BLaER1 treated with 17β-estradiol and CSF1 and Interleukin-3, amounts not matched to agents 10 nM and 100 nM (cell line): ENCODE data around the gene KLK2.

ENCODE experiments used
- H3K27ac ChIP-seq, 11 experiments: shearing (Covaris generic); formaldehyde crosslinking; 2 replicates each; pipeline ENCODE4 v1.8.1; 2022
- H3K27me3 ChIP-seq, 11 experiments: shearing (Covaris generic); formaldehyde crosslinking; 2 replicates each; pipeline ENCODE4 v1.8.1; 2022
- H3K36me3 ChIP-seq, 11 experiments: shearing (Covaris generic); formaldehyde crosslinking; 2 replicates each; pipeline ENCODE4 v1.8.1; 2022
- H3K4me1 ChIP-seq, 10 experiments: shearing (Covaris generic); formaldehyde crosslinking; 2 replicates each; pipeline ENCODE4 v1.8.1; 2022
- H3K4me2 ChIP-seq, 11 experiments: shearing (Covaris generic); formaldehyde crosslinking; 2 replicates each; pipeline ENCODE4 v1.8.1; 2022
- H3K4me3 ChIP-seq, 10 experiments: shearing (Covaris generic); formaldehyde crosslinking; 2 replicates each; pipeline ENCODE4 v1.8.1; 2022
- H3K9ac ChIP-seq, 11 experiments: shearing (Covaris generic); formaldehyde crosslinking; 2 replicates each; pipeline ENCODE4 v1.8.1; 2022
- H3K9me3 ChIP-seq, 11 experiments: shearing (Covaris generic); formaldehyde crosslinking; replicated peaks in 1 of 11; 2 replicates each; pipeline ENCODE4 v1.8.1; 2022
- H4K20me1 ChIP-seq, 11 experiments: shearing (Covaris generic); formaldehyde crosslinking; 2 replicates each; pipeline ENCODE4 v1.8.1; 2022
- Cebpa-rat ChIP-seq, 11 experiments: shearing (Covaris generic); IDR thresholded peaks; 2 replicates each; pipeline ENCODE4 v1.8.1; 2022

The KLK2 gene

DNA sequence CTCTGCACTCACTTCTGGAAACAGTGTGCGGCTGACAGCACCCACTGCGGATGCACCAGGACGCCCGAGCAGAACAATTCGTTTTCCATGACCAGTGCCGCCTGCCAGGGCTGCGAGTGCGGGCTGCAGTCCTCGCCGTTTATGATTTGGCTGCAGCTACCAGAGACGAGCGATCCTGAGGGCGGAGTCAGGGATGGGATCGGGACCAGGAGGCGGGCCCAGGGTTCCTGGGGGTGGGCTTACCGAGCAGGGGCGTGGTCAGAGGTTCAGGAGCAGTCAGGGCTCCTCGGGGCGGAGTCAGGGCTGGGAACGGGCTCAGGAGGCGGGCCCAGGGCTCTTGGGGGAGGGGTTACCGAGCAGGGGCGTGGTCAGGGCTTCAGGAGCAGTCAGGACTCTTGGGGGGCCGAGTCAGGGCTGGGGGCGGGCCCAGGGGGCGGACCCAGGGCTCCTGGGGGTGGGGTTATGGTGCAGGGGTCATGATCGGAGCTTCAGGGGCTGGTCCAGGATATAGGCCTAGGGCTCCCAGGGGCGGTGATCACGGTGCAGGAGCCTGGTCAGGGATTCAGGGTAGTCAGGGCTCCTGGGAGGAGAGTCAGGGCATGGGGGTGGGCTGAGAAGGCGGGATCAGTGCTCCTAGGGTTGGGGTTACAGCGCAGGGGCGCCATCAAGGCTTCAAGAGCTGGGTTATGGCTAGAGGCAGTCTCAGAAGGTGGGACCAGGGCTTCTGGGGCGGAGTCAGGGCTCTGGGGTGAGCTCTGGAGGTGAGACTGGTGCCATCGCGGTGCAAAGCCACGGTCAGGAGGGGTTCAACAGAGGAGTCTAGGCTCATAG is 36.2 kb downstream of the KLK2 start:
- Histone ChIP-seq H3K9ac (no peak overlapping the region), H3K9me3 (no peaks in the 10 kb centered on the region), H4K20me1 (peaks cover 0 to 7% (median 0%) of the 10 kb centered on the region in 11 experiments; a peak in 6 of 22 replicates), H3K4me2 (peak overlapping the region; percentile 42 to 79 (median 56); a peak in 21 of 22 replicates), H3K27ac (no peak overlapping the region), H3K27me3 (peaks cover 46 to 68% (median 55%) of the 10 kb centered on the region in 11 experiments), H3K4me3 (peak overlapping the region in 8 of 10 experiments; percentile 14 to 46 (median 36); a peak in 10 of 20 replicates), H3K36me3 (no peaks in the 10 kb centered on the region), H3K4me1 (peaks cover 0 to 15% (median 4%) of the 10 kb centered on the region in 10 experiments; a peak in 5 of 20 replicates)
- no peak for TF ChIP-seq Cebpa-rat (IDR thresholded peaks at IDR 0.05)

DNA sequence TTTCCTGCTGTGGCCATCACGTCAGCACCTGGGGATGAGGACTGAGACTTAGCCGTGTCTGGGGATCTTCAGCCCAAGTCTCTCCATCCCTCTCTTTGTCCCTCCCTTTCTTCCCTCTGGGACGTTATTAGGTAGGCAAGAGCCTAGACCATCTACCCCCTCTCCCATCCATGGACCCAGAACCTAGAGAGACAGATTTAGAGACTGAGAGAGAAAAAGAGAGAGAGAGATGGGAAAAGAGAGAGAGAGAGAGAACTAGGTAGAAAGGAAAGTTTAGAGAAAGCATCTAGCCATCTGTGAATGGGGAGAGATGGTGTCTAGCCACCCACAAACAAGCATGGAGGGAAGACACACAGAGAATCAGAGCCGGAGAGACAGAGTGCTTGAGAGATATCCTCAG is 37.5 kb downstream of the KLK2 start:
- H3K9ac ChIP-seq, result no peak overlapping the region
- H3K4me2 ChIP-seq, result no peak overlapping the region
- peaks cover 0 to 7% (median 0%) of the 10 kb centered on the region in 11 experiments; a peak in 6 of 22 replicates for H4K20me1 ChIP-seq
- H3K4me3 ChIP-seq, result no peak overlapping the region
- H3K27me3 ChIP-seq, result peaks cover 56 to 80% (median 63%) of the 10 kb centered on the region in 11 experiments
- H3K9me3 ChIP-seq, result no peaks in the 10 kb centered on the region
- H3K27ac ChIP-seq, result no peak overlapping the region
- peaks cover 0 to 15% (median 4%) of the 10 kb centered on the region in 10 experiments; a peak in 5 of 20 replicates for H3K4me1 ChIP-seq
- TF ChIP-seq Cebpa-rat (IDR thresholded peaks at IDR 0.05), result no peak
- H3K36me3 ChIP-seq, result no peaks in the 10 kb centered on the region

DNA sequence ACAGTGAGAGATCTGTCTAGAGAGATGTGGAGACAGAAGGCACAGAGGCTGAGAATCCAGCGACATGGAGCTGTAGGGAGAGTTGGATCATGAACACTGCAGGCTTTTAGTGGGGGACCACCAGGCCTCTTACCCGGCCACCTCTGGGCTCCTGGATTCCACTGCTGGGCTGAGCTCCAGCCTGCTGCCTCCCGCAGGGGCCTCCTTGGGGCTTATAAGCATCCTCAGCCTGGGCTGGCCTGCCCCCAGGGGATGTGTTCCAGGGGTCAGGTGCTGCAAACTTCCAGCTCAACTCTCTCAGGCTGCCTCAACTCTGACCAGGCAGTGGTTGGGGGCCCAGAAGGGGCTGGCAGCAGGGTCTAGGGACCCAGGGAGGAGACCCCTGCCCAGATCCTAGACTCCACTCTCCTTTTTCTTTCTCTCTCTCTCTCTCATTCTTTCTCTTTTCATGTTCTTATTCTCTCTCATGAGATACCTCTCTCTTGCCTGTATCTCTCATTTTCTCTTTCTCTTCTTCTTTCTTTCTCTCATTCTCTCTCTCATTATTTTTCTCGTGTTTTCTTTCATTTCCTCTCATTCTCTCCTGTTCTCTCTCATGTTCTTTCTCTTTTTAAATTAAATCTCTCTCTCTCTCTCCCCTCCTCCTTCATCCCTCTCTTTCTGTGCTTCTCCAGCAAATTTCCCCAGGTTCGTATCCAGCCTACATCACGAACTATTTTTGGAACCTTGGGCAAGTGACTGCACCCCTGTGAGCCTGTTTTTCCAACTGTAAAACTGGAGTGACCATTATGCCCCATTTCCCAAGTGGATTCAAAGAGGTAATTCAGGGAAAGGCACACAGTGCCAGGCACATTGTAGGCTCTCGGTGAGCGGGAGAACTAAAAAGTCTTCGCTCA is 38.2 kb downstream of the KLK2 start, which contains the start of gene KLK4:
Gene KLK4, minus strand, starts transcription at position 190 of the 896 bp plus-strand sequence. CDS start 657 bp downstream, outside the sequence.
- Histone ChIP-seq H3K4me1 (peaks cover 0 to 15% (median 4%) of the 10 kb centered on the region in 10 experiments; a peak in 5 of 20 replicates), H3K4me2 (no peak within 1 kb of the TSS), H3K9ac (no peak within 1 kb of the TSS), H3K4me3 (no peak within 1 kb of the TSS), H4K20me1 (peaks cover 0 to 7% (median 0%) of the 10 kb centered on the region in 11 experiments; a peak in 6 of 22 replicates), H3K27ac (no peak within 1 kb of the TSS), H3K36me3 (no peaks in the 10 kb centered on the region), H3K9me3 (no peaks in the 10 kb centered on the region), H3K27me3 (peaks cover 56 to 80% (median 63%) of the 10 kb centered on the region in 11 experiments)
- TF ChIP-seq Cebpa-rat (IDR thresholded peaks at IDR 0.05), result no peak

DNA sequence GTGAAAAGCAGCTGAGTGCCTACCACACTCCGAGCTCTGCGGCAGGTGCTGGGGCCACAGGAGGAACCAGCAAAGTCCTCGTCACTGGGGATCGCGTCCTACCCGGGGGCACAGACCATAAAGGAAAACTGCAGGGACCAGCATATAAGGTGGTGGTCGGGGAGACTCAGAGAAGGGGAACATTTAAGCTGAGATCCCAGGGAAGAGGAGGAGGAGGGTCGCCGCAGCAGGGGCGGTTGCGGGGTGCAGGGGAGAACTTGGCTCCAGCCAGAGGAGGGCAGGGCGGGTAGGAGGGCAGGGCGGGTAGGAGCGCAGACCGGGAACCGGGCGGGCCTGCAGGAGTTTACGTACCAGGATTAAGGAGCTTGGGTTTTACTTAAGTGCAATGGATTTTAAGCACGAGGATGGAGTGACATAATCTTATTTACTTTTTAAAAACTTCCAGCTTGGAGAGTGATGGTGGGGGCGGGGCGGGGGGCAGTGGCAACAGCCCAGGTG is 38.9 kb downstream of the KLK2 start:
- H3K27ac ChIP-seq, result no peak overlapping the region
- no peak for TF ChIP-seq Cebpa-rat (IDR thresholded peaks at IDR 0.05)
- H3K9me3 ChIP-seq, result no peaks in the 10 kb centered on the region
- no peak overlapping the region for H3K4me3 ChIP-seq
- H3K9ac ChIP-seq, result no peak overlapping the region
- H3K4me2 ChIP-seq, result no peak overlapping the region
- H3K36me3 ChIP-seq, result no peaks in the 10 kb centered on the region
- H3K27me3 ChIP-seq, result peaks cover 56 to 80% (median 63%) of the 10 kb centered on the region in 11 experiments
- H4K20me1 ChIP-seq, result peaks cover 0 to 7% (median 0%) of the 10 kb centered on the region in 11 experiments; a peak in 6 of 22 replicates
- H3K4me1 ChIP-seq, result peaks cover 0 to 15% (median 4%) of the 10 kb centered on the region in 10 experiments; a peak in 5 of 20 replicates

DNA sequence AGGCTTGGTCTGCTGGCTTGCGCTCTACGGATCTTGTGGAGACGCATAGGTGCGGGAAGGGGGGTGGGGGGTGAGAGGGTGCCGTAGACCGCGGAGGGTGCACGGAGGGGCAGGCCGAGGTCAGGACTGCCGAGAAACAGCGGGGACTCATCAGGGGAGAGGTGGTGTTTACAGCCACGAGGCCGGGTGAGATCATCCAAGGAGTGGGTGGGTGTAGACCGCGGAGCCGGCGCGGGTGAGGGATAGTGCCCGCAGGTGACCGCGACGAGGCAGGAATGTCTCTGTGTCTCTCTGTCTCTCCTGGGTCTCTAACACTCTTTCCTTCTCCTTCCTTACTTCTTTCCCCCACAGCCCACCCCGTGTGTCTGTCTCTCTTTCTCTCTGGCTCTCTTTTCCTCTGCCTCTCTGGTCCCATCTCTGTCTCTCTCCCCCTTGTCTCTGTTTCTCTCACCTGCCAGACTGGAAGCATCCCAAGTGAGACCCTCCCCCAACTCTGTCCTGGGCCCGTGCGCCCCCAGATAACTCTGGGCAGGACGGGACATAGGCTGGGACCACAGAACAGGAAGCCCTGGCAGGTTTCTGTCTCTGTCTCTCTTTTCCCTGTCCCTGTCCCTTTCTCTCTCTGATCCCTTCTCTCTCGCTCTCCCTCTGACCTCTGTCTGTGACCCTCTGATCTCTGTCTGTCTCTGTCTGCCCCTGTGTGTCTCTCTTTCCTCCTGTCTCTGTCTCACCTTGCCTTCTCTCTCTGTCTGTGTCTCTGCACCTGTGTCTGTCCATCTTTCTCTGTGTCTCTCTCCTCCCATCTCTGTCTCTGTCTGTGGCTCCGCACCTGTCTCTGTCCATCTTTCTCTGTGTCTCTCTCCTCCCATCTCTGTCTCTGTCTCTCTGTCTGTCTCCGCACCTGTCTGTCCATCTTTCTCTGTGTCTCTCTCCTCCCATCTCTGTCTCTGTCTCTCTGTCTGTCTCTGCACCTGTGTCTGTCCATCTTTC is 39.8 kb downstream of the KLK2 start:
- H4K20me1 ChIP-seq, result peaks cover 0 to 7% (median 0%) of the 10 kb centered on the region in 11 experiments; a peak in 6 of 22 replicates
- H3K9me3 ChIP-seq, result no peaks in the 10 kb centered on the region
- peaks cover 56 to 75% (median 63%) of the 10 kb centered on the region in 11 experiments for H3K27me3 ChIP-seq
- H3K4me2 ChIP-seq, result peak overlapping the region in 2 of 11 experiments; percentile 10 to 29; a peak in 2 of 22 replicates
- no peak overlapping the region for H3K27ac ChIP-seq
- H3K9ac ChIP-seq, result no peak overlapping the region
- H3K4me3 ChIP-seq, result no peak overlapping the region
- no peaks in the 10 kb centered on the region for H3K36me3 ChIP-seq
- TF ChIP-seq Cebpa-rat (IDR thresholded peaks at IDR 0.05), result no peak
- peaks cover 0 to 15% (median 4%) of the 10 kb centered on the region in 10 experiments; a peak in 5 of 20 replicates for H3K4me1 ChIP-seq

DNA sequence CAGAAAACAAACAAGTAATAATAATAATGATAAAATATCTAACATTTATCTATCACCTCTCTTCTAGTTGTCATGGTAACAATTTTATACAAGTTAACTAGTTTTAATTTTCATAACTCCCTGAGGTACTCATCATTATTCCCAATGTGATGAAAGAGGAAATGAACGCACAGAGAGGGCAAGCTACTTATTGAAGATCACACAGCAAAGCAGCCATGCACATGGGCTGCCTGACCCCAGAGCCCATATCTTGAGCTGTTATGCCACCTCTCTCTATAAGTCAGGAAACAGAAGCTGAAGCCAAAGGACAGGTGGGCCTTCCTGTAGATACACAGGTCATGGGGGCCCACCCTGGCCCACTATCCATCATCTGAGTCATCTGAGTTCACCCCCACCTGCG is 42.8 kb downstream of the KLK2 start:
- Histone ChIP-seq H4K20me1 (peaks cover 0 to 7% (median 0%) of the 10 kb centered on the region in 11 experiments; a peak in 6 of 22 replicates), H3K4me1 (peaks cover 0 to 7% (median 2%) of the 10 kb centered on the region in 10 experiments; a peak in 7 of 20 replicates), H3K27me3 (peaks cover 37 to 47% (median 43%) of the 10 kb centered on the region in 11 experiments), H3K4me3 (no peak overlapping the region), H3K9ac (no peak overlapping the region), H3K4me2 (no peak overlapping the region), H3K36me3 (no peaks in the 10 kb centered on the region), H3K27ac (no peak overlapping the region), H3K9me3 (no peaks in the 10 kb centered on the region)
- TF ChIP-seq Cebpa-rat (IDR thresholded peaks at IDR 0.05), result no peak

DNA sequence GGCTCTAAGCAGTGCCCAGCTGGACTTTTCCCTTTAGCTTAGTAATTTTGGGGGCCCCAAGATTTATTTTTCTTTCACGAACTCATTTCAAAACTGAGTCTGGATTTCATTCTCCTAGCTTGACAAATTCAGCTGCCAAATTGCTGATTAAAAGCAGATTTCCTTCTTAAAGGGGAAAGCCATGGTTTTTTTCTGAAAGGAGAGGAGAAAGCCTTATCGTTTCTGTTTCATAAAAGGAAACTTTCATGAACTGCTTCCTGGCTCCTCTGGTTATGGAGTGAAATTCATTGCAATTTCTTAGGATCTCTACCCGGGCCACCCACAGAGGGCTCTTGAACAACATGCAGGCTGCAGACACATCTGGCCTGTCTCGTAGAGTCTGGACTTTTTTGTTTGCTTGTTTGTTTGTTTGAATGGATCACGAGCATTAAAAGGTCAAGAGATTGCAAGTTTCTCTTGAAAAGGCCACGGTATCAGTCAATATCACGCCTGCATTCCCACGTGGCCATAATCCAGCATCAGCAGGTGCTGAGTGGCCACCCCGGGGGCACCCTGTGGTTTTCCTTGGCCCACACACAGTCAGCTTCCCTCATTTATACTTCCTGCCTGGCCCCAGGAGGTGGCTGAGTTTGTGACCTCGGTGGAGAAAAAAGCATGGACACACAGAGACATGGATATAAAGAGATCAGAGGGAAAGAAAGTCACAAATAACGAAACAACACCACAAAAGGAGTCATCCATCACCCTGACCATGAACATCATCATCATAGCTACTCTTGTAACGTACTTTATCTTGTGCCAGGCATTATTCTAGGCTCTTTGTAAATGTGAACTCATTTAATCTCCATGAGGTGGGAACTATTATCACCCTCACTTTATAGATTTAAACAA is 48.4 kb downstream of the KLK2 start:
- no peak overlapping the region for H3K4me3 ChIP-seq
- TF ChIP-seq Cebpa-rat (IDR thresholded peaks at IDR 0.05), result no peak
- H3K4me1 ChIP-seq, result peaks cover 11 to 15% (median 12%) of the 10 kb centered on the region in 10 experiments
- no peak overlapping the region for H3K27ac ChIP-seq
- H3K9me3 ChIP-seq, result no peaks in the 10 kb centered on the region
- H4K20me1 ChIP-seq, result no peaks in the 10 kb centered on the region
- peak overlapping the region; percentile 67 to 87 (median 78) for H3K4me2 ChIP-seq
- H3K27me3 ChIP-seq, result no peaks in the 10 kb centered on the region
- 0 out of 22 replicates have a peak overlapping the region, but pooled peaks of 1 of the 11 experiments have one; percentile 12 for H3K9ac ChIP-seq
- no peaks in the 10 kb centered on the region for H3K36me3 ChIP-seq
